Caco-2 (cell line): Measurements from ENCODE around the gene FBLN7. TPM values are rescaled to one million over a fixed set of nuclear protein-coding genes. Genes with fewer than 3 reads are reported as not detected.

Experiments used
- BruUV-seq: library from RNA; stranded (reverse); fragments of 400-500 nt; replicated peaks from 2 replicates; lab custom pipeline; 2021; lab: Mats Ljungman, UMichigan
- CTCF ChIA-PET: fragments of 300-600 bp; sonication (Branson Sonifier 250); formaldehyde crosslinking; loops from one replicate; lab custom pipeline; 2022; ENCODE audit warnings: antibody characterized with exemption; lab: Charles Lee
- POLR2A ChIA-PET: fragments of 300-600 bp; sonication (Branson Sonifier 250); formaldehyde crosslinking; loops from one replicate; lab custom pipeline; 2022; ENCODE audit warnings: antibody characterized with exemption; lab: Charles Lee
- DNase-seq, 2 experiments: peaks; one replicate each; pipeline versions ENCODE4 v3.0.0 to v3.0.0-alpha.2; 2020 to 2022
- H3K27me3 ChIP-seq: replicated peaks from 2 replicates; pipeline ENCODE4 v1.6.0; 2011; ENCODE audit warnings: low read length; ENCODE audit not compliant: control insufficient read depth, insufficient read depth
- H3K36me3 ChIP-seq: 2 replicates; pipeline ENCODE4 v1.5.1; 2011; ENCODE audit warnings: low read length; ENCODE audit not compliant: control insufficient read depth, insufficient read depth
- H3K4me1 ChIP-seq: fragments of 250-450 bp; sonication (Bioruptor Pico); 2 replicates; pipeline ENCODE4 v1.5.1; 2020; ENCODE audit warnings: mild to moderate bottlenecking
- H3K4me3 ChIP-seq: 2 replicates; pipeline ENCODE4 v1.5.1; 2011; ENCODE audit warnings: low read depth, mild to moderate bottlenecking, control low read depth, low read length
- H3K9me3 ChIP-seq: fragments of 250-450 bp; sonication (Bioruptor Pico); 2 replicates; pipeline ENCODE4 v1.5.1; 2020; ENCODE audit warnings: mild to moderate bottlenecking, moderate library complexity
- H3K27ac Mint-ChIP-seq: one replicate; pipeline ENCODE4 v1.8.0; 2022; ENCODE audit warnings: mixed read lengths; ENCODE audit not compliant: unreplicated experiment
- H3K27me3 Mint-ChIP-seq: one replicate; pipeline ENCODE4 v1.8.0; 2022; ENCODE audit warnings: mixed read lengths; ENCODE audit not compliant: insufficient read depth, unreplicated experiment
- H3K36me3 Mint-ChIP-seq: one replicate; pipeline ENCODE4 v1.8.0; 2022; ENCODE audit warnings: mild to moderate bottlenecking, mixed read lengths; ENCODE audit not compliant: insufficient read depth, unreplicated experiment
- H3K4me1 Mint-ChIP-seq: one replicate; pipeline ENCODE4 v1.8.0; 2022; ENCODE audit warnings: low read depth, mixed read lengths; ENCODE audit not compliant: unreplicated experiment
- H3K4me3 Mint-ChIP-seq: one replicate; pipeline ENCODE4 v1.8.0; 2022; ENCODE audit warnings: mild to moderate bottlenecking, moderate library complexity, mixed read lengths; ENCODE audit not compliant: unreplicated experiment
- H3K9me3 Mint-ChIP-seq: one replicate; pipeline ENCODE4 v1.8.0; 2022; ENCODE audit warnings: mixed read lengths; ENCODE audit not compliant: unreplicated experiment
- CTCF ChIP-seq, 2 experiments: fragments of 200-600 bp in 1 of 2; IDR thresholded peaks; 1 replicate in 1 of 2; 2 replicates in 1 of 2; pipeline versions ENCODE4 v1.5.1 to v1.8.0; 2011 to 2022; ENCODE audit warnings: antibody characterized with exemption in 1 of 2, control low read depth in 1 of 2, inconsistent platforms in 1 of 2, low read depth in 1 of 2, low read length in 1 of 2, mild to moderate bottlenecking in 1 of 2, moderate library complexity in 1 of 2; ENCODE audit not compliant: insufficient read depth in 1 of 2, severe bottlenecking in 1 of 2, unreplicated experiment in 1 of 2
- intact Hi-C: fragments of 100-400 bp; cut with micrococcal nuclease; formaldehyde crosslinking; loops from one replicate; pipeline ENCODE4 v1.10.0; 2022; ENCODE audit not compliant: unreplicated experiment
- total RNA-seq: library from RNA; stranded (reverse); gene quantifications from 2 replicates; pipeline ENCODE4 v1.2.3, GENCODE V29; 2022

FBLN7 gene
- total RNA-seq, 1 experiment from 2014 or later = 0.59 TPM

DNA sequence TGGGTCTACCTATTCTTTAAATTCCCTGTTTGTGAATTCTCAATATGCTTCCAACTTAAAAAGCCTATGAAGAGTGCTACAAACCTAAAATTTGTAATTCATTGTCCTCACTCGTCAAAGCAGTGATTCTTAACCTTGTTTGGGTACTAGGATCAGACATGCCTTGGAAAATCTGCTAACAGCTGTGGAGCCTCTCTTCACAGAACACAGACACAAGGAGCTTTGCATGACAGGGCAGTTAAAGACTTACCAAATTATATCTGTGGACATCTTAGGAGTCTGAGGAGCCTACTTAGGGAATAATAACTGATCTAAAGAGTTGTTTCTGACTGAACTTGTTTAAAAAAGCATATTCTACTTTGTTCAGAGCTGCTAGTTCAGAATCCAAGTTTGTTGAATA, 45.0 kb upstream of the FBLN7 start:
- CTCF ChIA-PET = no interaction called here
- Mint-ChIP-seq H3K36me3 (peaks cover 46% of the 10 kb centered on the region), H3K4me1 (peaks cover 7% of the 10 kb centered on the region), H3K27ac (no peak overlapping the region), H3K9me3 (no peaks in the 10 kb centered on the region), H3K4me3 (no peak overlapping the region), H3K27me3 (no peaks in the 10 kb centered on the region)
- Histone ChIP-seq H3K27me3 (no peaks in the 10 kb centered on the region), H3K36me3 (no peaks in the 10 kb centered on the region), H3K4me3 (no peak overlapping the region), H3K9me3 (no peaks in the 10 kb centered on the region), H3K4me1 (no peaks in the 10 kb centered on the region)
- DNase-seq = no peak
- no TSS peak for BruUV-seq
- TF ChIP-seq CTCF (IDR thresholded peaks at IDR 0.05; ENCODE audit: insufficient read depth in 1 of 2, low read depth in 1 of 2, low read length in 1 of 2, severe bottlenecking in 1 of 2, unreplicated experiment in 1 of 2) = no peak
- intact Hi-C loops = no loop called here
- POLR2A ChIA-PET = no interaction called here

DNA sequence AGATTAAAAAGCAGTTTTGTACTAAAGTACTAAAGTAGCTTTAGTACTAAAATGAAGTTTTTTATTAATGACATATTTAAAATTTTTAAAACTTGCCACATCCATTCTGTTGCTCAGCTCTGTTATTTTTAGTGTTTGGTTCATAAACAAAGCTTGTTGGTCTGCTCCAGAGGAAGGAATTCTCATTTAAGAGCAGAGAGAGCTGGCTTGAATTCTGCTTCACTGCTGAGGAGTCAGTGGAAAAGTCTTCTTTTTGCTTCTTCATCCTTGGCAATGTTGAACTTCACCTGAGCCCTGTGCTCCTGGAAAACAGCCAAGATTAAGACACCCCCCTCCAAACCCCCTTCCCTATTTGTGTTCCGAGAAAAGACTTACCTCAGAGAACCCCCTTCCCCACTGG, 42.5 kb upstream of the FBLN7 start:
- POLR2A ChIA-PET = no interaction called here
- BruUV-seq = no TSS peak
- Histone ChIP-seq H3K36me3 (peaks cover 1% of the 10 kb centered on the region; the same call in 1 of the 2 replicates), H3K4me1 (no peaks in the 10 kb centered on the region), H3K4me3 (no peak overlapping the region), H3K9me3 (no peaks in the 10 kb centered on the region), H3K27me3 (no peaks in the 10 kb centered on the region)
- no peaks in the 10 kb centered on the region for H3K9me3 Mint-ChIP-seq
- H3K36me3 Mint-ChIP-seq = peaks cover 42% of the 10 kb centered on the region
- H3K4me1 Mint-ChIP-seq = peaks cover 7% of the 10 kb centered on the region
- H3K27ac Mint-ChIP-seq = peak overlapping the region; percentile 46
- intact Hi-C loops = no loop called here
- H3K4me3 Mint-ChIP-seq = no peak overlapping the region
- no peaks in the 10 kb centered on the region for H3K27me3 Mint-ChIP-seq
- no peak for DNase-seq
- no peak for TF ChIP-seq CTCF (IDR thresholded peaks at IDR 0.05; ENCODE audit: insufficient read depth in 1 of 2, low read depth in 1 of 2, low read length in 1 of 2, severe bottlenecking in 1 of 2, unreplicated experiment in 1 of 2)
- CTCF ChIA-PET = no interaction called here

GRCh38 chr2:112096098-112096497, 42.1 kb upstream of the FBLN7 start:
- no peaks in the 10 kb centered on the region for H3K27me3 ChIP-seq
- Mint-ChIP-seq H3K9me3 (no peaks in the 10 kb centered on the region), H3K27me3 (no peaks in the 10 kb centered on the region), H3K4me3 (no peak overlapping the region), H3K4me1 (peaks cover 7% of the 10 kb centered on the region), H3K27ac (peak overlapping the region; percentile 46), H3K36me3 (peaks cover 40% of the 10 kb centered on the region)
- no peaks in the 10 kb centered on the region for H3K4me1 ChIP-seq
- BruUV-seq = no TSS peak
- ChIA-PET POLR2A (no interaction called here), CTCF (no interaction called here)
- DNase-seq = no peak
- no peak for TF ChIP-seq CTCF (IDR thresholded peaks at IDR 0.05; ENCODE audit: insufficient read depth in 1 of 2, low read depth in 1 of 2, low read length in 1 of 2, severe bottlenecking in 1 of 2, unreplicated experiment in 1 of 2)
- intact Hi-C loops = no loop called here
- no peak overlapping the region for H3K4me3 ChIP-seq
- H3K9me3 ChIP-seq = no peaks in the 10 kb centered on the region
- peaks cover 1% of the 10 kb centered on the region; the same call in 1 of the 2 replicates for H3K36me3 ChIP-seq
